CD4-positive, alpha-beta T cell (primary cell): ENCODE data around the gene LENG1. TPM values are rescaled to one million over a fixed set of nuclear protein-coding genes. Genes with fewer than 3 reads are reported as not detected.

ENCODE experiments used
- ATAC-seq: fragments of 200-7000 bp; cut with Tn5 transposase; one replicate; pipeline ENCODE4 v1.10.0; 2022; ENCODE audit warnings: mild to moderate bottlenecking; ENCODE audit not compliant: poor library complexity
- CTCF ChIA-PET: fragments of 350-600 bp; sonication (Branson Sonifier 250); formaldehyde crosslinking; loops from one replicate; lab custom pipeline; 2021; ENCODE audit warnings: antibody characterized with exemption, inconsistent platforms; lab: Charles Lee
- POLR2A ChIA-PET: fragments of 350-600 bp; sonication (Branson Sonifier 250); formaldehyde crosslinking; loops from one replicate; lab custom pipeline; 2021; ENCODE audit warnings: antibody characterized with exemption, inconsistent platforms; lab: Charles Lee
- DNase-seq, 14 experiments: peaks; one replicate each; pipeline ENCODE4 v3.0.0-alpha.2; 2013 to 2020; ENCODE audit warnings: mixed read lengths in 2 of 14
- H3K27ac ChIP-seq, 2 donors: one replicate each; pipeline versions ENCODE4 v1.5.1 to v1.7.0; 2013; ENCODE audit warnings: low read length in 2 of 2, low read depth in 1 of 2, mild to moderate bottlenecking in 1 of 2
- H3K27me3 ChIP-seq, 2 experiments: 1 replicate in 1 of 2; 2 replicates in 1 of 2; pipeline versions ENCODE4 v1.6.1 to v1.7.0; 2013; ENCODE audit warnings: low read length in 2 of 2, control low read depth in 1 of 2, mild to moderate bottlenecking in 1 of 2, moderate library complexity in 1 of 2; ENCODE audit not compliant: insufficient read depth in 2 of 2, control insufficient read depth in 1 of 2
- H3K36me3 ChIP-seq: one replicate; pipeline ENCODE4 v1.6.1; 2013; ENCODE audit warnings: low read length, control low read depth; ENCODE audit not compliant: insufficient read depth
- H3K4me1 ChIP-seq: one replicate; pipeline ENCODE4 v1.6.1; 2013; ENCODE audit warnings: low read length, control low read depth; ENCODE audit not compliant: insufficient read depth
- H3K4me3 ChIP-seq: one replicate; pipeline ENCODE4 v1.5.1; 2013; ENCODE audit warnings: mild to moderate bottlenecking, low read length, moderate library complexity
- H3K9me3 ChIP-seq, 2 experiments: 1 replicate in 1 of 2; 2 replicates in 1 of 2; pipeline versions ENCODE4 v1.6.1 to v1.7.0; 2013; ENCODE audit warnings: low read length in 2 of 2, mild to moderate bottlenecking in 2 of 2, control low read depth in 1 of 2, moderate library complexity in 1 of 2; ENCODE audit not compliant: control insufficient read depth in 1 of 2, insufficient read depth in 1 of 2
- H3K27ac Mint-ChIP-seq: one replicate; pipeline ENCODE4 v1.8.0; 2020; ENCODE audit warnings: mixed read lengths
- H3K27me3 Mint-ChIP-seq: one replicate; pipeline ENCODE4 v1.8.0; 2021; ENCODE audit warnings: mixed read lengths
- H3K36me3 Mint-ChIP-seq: one replicate; pipeline ENCODE4 v1.8.0; 2021; ENCODE audit warnings: low read depth, mixed read lengths
- H3K4me1 Mint-ChIP-seq: one replicate; pipeline ENCODE4 v1.8.0; 2021; ENCODE audit warnings: low read depth, mixed read lengths
- H3K4me3 Mint-ChIP-seq: one replicate; pipeline ENCODE4 v1.8.0; 2020; ENCODE audit warnings: mild to moderate bottlenecking, mixed read lengths
- H3K9me3 Mint-ChIP-seq: one replicate; pipeline ENCODE4 v1.8.0; 2020; ENCODE audit warnings: mixed read lengths
- CTCF ChIP-seq: fragments of 200-600 bp; IDR thresholded peaks from one replicate; pipeline ENCODE4 v1.8.0; 2022; ENCODE audit warnings: antibody characterized with exemption, mild to moderate bottlenecking
- intact Hi-C, 2 experiments: fragments of 100-400 bp; cut with DNase I in 1 of 2; cut with micrococcal nuclease in 1 of 2; formaldehyde crosslinking; loops; one replicate each; pipeline versions ENCODE4 v1.15.1 to v1.9.0; 2023 to 2025; cut with DNase I, micrococcal nuclease
- total RNA-seq, 174 experiments: library from RNA in 2 of 174; stranded (reverse) in 2 of 174; gene quantifications; one replicate each; pipeline ENCODE4 v1.2.3 and lab custom pipeline; 2021 to 2026

LENG1 gene
- total RNA-seq, 2 experiments from 2014 or later, result 14.4 to 16.0 TPM

DNA sequence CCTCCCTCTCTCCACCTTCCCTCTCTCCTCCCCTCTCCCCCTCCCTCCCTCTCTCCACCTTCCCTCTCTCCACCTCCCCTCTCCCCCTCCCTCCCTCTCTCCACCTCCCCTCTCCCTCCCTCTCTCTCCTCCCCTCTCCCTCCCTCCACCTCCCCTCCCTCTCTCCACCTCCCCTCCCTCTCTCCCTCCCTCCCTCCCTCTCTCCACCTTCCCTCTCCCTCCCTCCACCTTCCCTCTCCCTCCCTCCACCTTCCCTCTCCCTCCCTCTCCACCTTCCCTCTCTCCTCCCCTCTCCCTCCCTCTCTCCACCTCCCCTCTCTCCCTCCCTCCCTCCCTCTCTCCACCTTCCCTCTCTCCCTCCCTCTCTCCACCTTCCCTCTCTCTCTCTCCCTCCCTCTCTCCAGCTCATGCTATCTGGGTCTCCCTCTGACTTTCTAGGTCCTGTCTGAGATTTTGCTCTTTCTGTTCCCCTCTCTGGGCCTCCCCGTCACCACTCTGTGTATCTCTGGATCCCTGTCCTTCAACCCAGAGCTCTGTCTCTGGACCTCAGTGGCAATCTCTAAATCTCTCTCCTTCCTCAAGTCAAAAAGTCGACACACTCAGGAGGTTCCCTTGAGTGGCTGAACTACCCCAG is 25.4 kb downstream of the LENG1 start:
- DNase-seq, result no peak
- H3K27ac Mint-ChIP-seq, result peak overlapping the region; percentile 61
- H3K9me3 ChIP-seq, result peaks cover 0 to 7% of the 10 kb centered on the region in 2 experiments
- intact Hi-C loops, result no loop called here
- peak overlapping the region in 1 of 2 donors; percentile 1 for H3K27ac ChIP-seq
- CTCF ChIA-PET, result no interaction called here
- H3K36me3 ChIP-seq, result peaks cover 19% of the 10 kb centered on the region
- no peak for TF ChIP-seq CTCF
- no peaks in the 10 kb centered on the region for H3K27me3 Mint-ChIP-seq
- peaks cover 20% of the 10 kb centered on the region for H3K36me3 Mint-ChIP-seq
- POLR2A ChIA-PET, result interaction anchor here (0.7 kb wide), 1 partner anchor 58 kb away, joined by 3 read pairs; no protein-coding TSS in a partner anchor
- ATAC-seq, result no peak
- H3K27me3 ChIP-seq, result no peaks in the 10 kb centered on the region
- H3K4me3 ChIP-seq, result no peak overlapping the region
- no peak overlapping the region for H3K4me3 Mint-ChIP-seq
- H3K4me1 ChIP-seq, result peaks cover 26% of the 10 kb centered on the region
- H3K9me3 Mint-ChIP-seq, result no peaks in the 10 kb centered on the region
- peaks cover 24% of the 10 kb centered on the region for H3K4me1 Mint-ChIP-seq

GRCh38 chr19:54133312-54133956 is 26.1 kb downstream of the LENG1 start:
- intact Hi-C loops, result no loop called here
- DNase-seq (peak in 2 of 14 experiments; percentile 72 to 85), ATAC-seq (no peak)
- POLR2A ChIA-PET, result no interaction called here
- H3K4me1 ChIP-seq, result peaks cover 20% of the 10 kb centered on the region
- Mint-ChIP-seq H3K27me3 (no peaks in the 10 kb centered on the region), H3K9me3 (no peaks in the 10 kb centered on the region), H3K36me3 (peaks cover 22% of the 10 kb centered on the region), H3K4me1 (peaks cover 17% of the 10 kb centered on the region), H3K27ac (no peak overlapping the region), H3K4me3 (no peak overlapping the region)
- H3K27ac ChIP-seq, result peak overlapping the region in 1 of 2 donors; percentile 1
- H3K9me3 ChIP-seq, result peaks cover 0 to 7% of the 10 kb centered on the region in 2 experiments
- no peaks in the 10 kb centered on the region for H3K27me3 ChIP-seq
- H3K36me3 ChIP-seq, result peaks cover 25% of the 10 kb centered on the region
- no peak for TF ChIP-seq CTCF
- H3K4me3 ChIP-seq, result no peak overlapping the region
- CTCF ChIA-PET, result no interaction called here

DNA sequence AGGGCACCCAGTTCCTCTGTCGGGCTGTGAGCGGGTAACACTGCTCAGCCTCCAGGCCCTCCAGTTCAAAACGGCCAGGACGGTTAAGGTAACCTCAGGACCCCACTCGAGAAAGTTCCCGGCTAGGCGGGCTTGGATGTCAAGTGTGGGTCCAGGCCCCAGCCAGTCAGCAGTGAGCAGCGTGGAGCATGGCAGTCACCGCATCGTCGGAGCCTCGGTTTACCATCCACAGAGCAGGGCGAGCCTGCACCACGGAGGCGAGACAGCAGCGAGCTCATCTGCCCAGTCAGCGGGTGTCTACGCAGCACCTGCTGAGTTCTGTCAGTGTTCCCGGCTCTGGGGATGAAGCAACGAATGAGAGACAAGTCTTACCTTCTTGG is 29.9 kb downstream of the LENG1 start:
- no peak overlapping the region for H3K27ac Mint-ChIP-seq
- intact Hi-C loops, result no loop called here

More for the DNA sequence above, 29.9 kb downstream of the LENG1 start:
- Mint-ChIP-seq H3K36me3 (peaks cover 40% of the 10 kb centered on the region), H3K27me3 (no peaks in the 10 kb centered on the region), H3K4me1 (no peaks in the 10 kb centered on the region), H3K4me3 (no peak overlapping the region), H3K9me3 (no peaks in the 10 kb centered on the region)
- Histone ChIP-seq H3K36me3 (peaks cover 60% of the 10 kb centered on the region), H3K27ac (no peak overlapping the region), H3K9me3 (peaks cover 0 to 7% of the 10 kb centered on the region in 2 experiments), H3K27me3 (no peaks in the 10 kb centered on the region), H3K4me3 (no peak overlapping the region), H3K4me1 (peaks cover 4% of the 10 kb centered on the region)
- no peak for TF ChIP-seq CTCF
- DNase-seq (no peak), ATAC-seq (no peak)
- CTCF ChIA-PET, result no interaction called here
- POLR2A ChIA-PET, result no interaction called here
